NT2/D1 (cell line): ENCODE data around the gene CEP78.

Source experiments
- DNase-seq: peaks from one replicate; pipeline ENCODE4 v3.0.0-alpha.2; 2011; ENCODE audit warnings: low read depth, low spot score
- H3K27me3 ChIP-seq: 2 replicates; pipeline ENCODE4 v1.6.0; 2011; ENCODE audit warnings: mild to moderate bottlenecking; ENCODE audit not compliant: insufficient read length, insufficient read depth
- H3K36me3 ChIP-seq: 2 replicates; pipeline ENCODE4 v1.6.1; 2011; ENCODE audit warnings: mild to moderate bottlenecking, low read length, mixed read lengths; ENCODE audit not compliant: insufficient read depth, insufficient read length
- H3K4me1 ChIP-seq: 2 replicates; pipeline ENCODE4 v1.5.1; 2011; ENCODE audit not compliant: insufficient read depth, insufficient read length
- H3K4me3 ChIP-seq: 2 replicates; pipeline ENCODE4 v1.5.1; 2011; ENCODE audit warnings: low read depth; ENCODE audit not compliant: insufficient read length
- H3K9ac ChIP-seq: 2 replicates; pipeline ENCODE4 v1.6.0; 2011; ENCODE audit warnings: low read depth; ENCODE audit not compliant: insufficient read length
- H3K9me3 ChIP-seq: 2 replicates; pipeline ENCODE4 v1.5.1; 2011; ENCODE audit warnings: mild to moderate bottlenecking, low read length; ENCODE audit not compliant: insufficient read depth
- SUZ12 ChIP-seq: IDR thresholded peaks from 2 replicates; pipeline ENCODE4 v1.6.1; 2011; ENCODE audit not compliant: insufficient read length, insufficient read depth; ENCODE audit errors: extremely low read depth
- YY1 ChIP-seq: IDR thresholded peaks from 2 replicates; pipeline ENCODE4 v1.6.1; 2011; ENCODE audit not compliant: insufficient read length, insufficient read depth
- ZNF274 ChIP-seq: IDR thresholded peaks from 2 replicates; pipeline ENCODE4 v1.6.1; 2011; ENCODE audit warnings: mild to moderate bottlenecking, low read depth, low read length

Gene CEP78

GRCh38 chr9:78309066-78309465 is 73.2 kb downstream of the CEP78 start:
- Histone ChIP-seq H3K4me1 (no peaks in the 10 kb centered on the region), H3K9ac (no peak overlapping the region), H3K9me3 (no peaks in the 10 kb centered on the region), H3K4me3 (no peak overlapping the region), H3K27me3 (no peaks in the 10 kb centered on the region), H3K36me3 (peaks cover 87% of the 10 kb centered on the region)
- DNase-seq: no peak
- TF ChIP-seq ZNF274: no peak
- no peak for TF ChIP-seq YY1
- no peak for TF ChIP-seq SUZ12

DNA sequence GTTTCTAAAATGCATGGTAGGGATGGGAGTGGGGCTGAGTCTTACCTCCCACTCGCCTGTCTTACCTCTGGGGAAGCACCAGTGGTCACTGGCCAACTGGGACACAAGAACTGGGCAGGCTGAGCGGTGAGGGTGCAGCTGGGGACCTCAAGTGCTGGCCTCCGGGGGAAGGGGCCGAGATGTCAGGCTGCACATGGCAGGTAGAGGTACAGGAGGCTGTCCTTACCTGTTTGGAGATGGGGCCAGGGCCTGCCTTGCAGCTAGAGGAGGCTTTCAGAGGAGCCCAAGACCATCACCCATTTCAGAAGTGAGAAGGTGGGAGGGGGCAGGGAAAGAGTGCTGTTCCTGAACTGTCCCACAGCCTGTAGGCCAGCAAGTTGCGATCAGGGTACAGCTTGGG is 75.2 kb downstream of the CEP78 start:
- Histone ChIP-seq H3K36me3 (peaks cover 85% of the 10 kb centered on the region), H3K9ac (no peak overlapping the region), H3K27me3 (no peaks in the 10 kb centered on the region), H3K4me3 (no peak overlapping the region), H3K4me1 (no peaks in the 10 kb centered on the region), H3K9me3 (no peaks in the 10 kb centered on the region)
- no peak for DNase-seq
- no peak for TF ChIP-seq SUZ12
- no peak for TF ChIP-seq ZNF274
- TF ChIP-seq YY1: no peak

DNA sequence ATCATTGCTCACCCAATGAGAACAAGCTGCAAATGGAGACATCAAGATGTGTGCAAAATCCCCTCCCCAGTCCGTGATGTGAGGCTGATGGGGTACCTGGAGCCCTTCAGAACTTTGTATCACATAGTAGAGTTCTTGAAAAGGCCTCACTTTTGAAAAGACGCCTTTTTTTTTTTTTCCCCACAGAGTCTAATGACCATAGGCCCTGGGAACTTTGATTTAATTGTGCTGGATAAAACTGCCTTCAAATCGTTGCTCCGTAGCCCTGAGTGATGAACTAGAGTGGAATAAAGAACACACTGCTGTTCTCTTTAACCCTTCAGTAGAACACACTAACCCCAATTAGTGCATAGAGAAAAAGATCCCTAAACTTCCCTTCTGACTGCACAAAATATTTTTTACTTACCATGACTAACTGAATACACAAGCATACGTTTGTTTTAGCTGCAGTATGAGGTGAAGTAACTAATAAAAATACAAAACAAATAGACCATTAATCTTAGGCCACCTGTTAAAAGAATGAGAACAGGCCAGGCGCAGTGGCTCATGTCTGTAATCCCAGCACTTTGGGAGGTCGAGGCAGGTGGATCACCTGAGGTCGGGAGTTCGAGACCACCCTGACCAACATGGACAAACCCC is 76.1 kb downstream of the CEP78 start:
- H3K9me3 ChIP-seq: no peaks in the 10 kb centered on the region
- H3K27me3 ChIP-seq: no peaks in the 10 kb centered on the region
- TF ChIP-seq SUZ12 (no peak), ZNF274 (no peak)
- H3K4me1 ChIP-seq: no peaks in the 10 kb centered on the region
- H3K36me3 ChIP-seq: peaks cover 85% of the 10 kb centered on the region
- no peak for DNase-seq
- H3K4me3 ChIP-seq: no peak overlapping the region
- H3K9ac ChIP-seq: no peak overlapping the region

DNA sequence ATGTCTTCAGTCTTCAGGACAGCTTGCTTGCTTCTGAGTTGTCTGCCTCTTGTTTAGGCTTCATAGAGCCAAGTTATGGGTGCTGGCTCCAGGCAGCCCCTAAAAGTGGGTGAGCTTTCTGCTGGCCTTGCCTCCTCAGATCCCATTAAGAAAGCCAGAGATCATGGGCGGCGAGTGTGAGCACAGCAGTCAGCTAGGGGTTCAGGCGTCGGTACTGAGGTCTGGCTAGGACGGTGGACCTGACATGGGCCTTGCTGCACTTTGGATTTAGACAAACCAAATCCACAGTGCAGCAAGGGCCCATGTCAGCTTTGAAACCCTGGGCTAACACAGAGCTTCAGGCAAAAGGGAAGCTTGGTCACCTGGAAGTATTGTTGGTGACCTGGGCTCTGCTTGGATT is 78.7 kb downstream of the CEP78 start:
- no peak for DNase-seq
- no peaks in the 10 kb centered on the region for H3K27me3 ChIP-seq
- H3K9me3 ChIP-seq: no peaks in the 10 kb centered on the region
- H3K9ac ChIP-seq: no peak overlapping the region
- no peak overlapping the region for H3K4me3 ChIP-seq
- TF ChIP-seq SUZ12 (no peak), YY1 (no peak), ZNF274 (no peak)
- H3K36me3 ChIP-seq: peaks cover 87% of the 10 kb centered on the region
- H3K4me1 ChIP-seq: no peaks in the 10 kb centered on the region

- DNase-seq: no peak
- Histone ChIP-seq H3K4me3 (no peak overlapping the region), H3K27me3 (no peaks in the 10 kb centered on the region), H3K9ac (no peak overlapping the region), H3K36me3 (peaks cover 87% of the 10 kb centered on the region), H3K4me1 (no peaks in the 10 kb centered on the region), H3K9me3 (no peaks in the 10 kb centered on the region)
- TF ChIP-seq ZNF274 (no peak), SUZ12 (no peak), YY1 (no peak)
Observed at GRCh38 chr9:78314953-78315870, 79.3 kb downstream of the CEP78 start.

- no peak overlapping the region for H3K4me3 ChIP-seq
- H3K9me3 ChIP-seq: no peaks in the 10 kb centered on the region
- no peak overlapping the region for H3K9ac ChIP-seq
- no peaks in the 10 kb centered on the region for H3K27me3 ChIP-seq
- no peaks in the 10 kb centered on the region for H3K4me1 ChIP-seq
- TF ChIP-seq ZNF274: no peak
- TF ChIP-seq YY1: no peak
- no peak for TF ChIP-seq SUZ12
- no peak for DNase-seq
- H3K36me3 ChIP-seq: peaks cover 89% of the 10 kb centered on the region
Observed at GRCh38 chr9:78316166-78316892, 80.5 kb downstream of the CEP78 start.
